ENCODE measurements around the gene CEMIP.

DNA sequence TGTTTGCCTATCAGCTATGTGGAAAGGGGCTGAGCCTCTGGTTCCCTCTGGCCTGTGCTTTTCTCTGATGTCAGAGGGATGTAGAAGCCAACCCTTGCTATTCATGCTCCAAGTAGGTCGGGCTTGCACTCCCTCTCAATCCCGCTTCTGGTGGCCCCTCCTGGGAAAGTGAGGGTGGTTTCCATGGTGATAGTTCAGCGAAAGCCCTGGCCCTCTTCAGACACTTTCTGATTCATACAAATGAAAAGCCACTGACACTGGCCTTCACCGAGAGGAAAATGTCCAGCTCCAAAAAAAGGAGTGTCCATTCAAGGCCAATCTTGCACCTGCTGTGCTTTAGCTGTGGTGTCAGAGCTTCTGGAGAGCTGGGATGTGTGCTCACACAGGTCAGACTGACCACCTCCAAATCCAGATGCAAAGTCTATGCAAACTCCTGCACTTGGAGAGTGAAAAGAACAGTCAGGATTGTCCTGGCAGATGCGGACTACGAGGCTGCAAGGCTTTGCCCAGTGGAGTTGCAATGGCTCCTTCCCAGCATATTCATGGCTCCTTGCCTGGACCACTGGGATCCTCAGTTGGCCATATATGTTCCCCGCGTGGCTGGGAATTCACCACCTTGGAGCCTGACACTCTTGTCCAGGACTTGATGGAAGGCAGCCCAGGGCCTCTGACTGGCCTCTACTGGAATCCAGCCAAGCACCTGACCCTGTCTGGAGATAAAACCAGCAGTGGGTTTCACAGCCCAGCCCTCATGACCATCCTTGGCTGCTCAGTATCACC lies 96.6 kb downstream of the CEMIP start:
- TF ChIP-seq, protein P1, sequence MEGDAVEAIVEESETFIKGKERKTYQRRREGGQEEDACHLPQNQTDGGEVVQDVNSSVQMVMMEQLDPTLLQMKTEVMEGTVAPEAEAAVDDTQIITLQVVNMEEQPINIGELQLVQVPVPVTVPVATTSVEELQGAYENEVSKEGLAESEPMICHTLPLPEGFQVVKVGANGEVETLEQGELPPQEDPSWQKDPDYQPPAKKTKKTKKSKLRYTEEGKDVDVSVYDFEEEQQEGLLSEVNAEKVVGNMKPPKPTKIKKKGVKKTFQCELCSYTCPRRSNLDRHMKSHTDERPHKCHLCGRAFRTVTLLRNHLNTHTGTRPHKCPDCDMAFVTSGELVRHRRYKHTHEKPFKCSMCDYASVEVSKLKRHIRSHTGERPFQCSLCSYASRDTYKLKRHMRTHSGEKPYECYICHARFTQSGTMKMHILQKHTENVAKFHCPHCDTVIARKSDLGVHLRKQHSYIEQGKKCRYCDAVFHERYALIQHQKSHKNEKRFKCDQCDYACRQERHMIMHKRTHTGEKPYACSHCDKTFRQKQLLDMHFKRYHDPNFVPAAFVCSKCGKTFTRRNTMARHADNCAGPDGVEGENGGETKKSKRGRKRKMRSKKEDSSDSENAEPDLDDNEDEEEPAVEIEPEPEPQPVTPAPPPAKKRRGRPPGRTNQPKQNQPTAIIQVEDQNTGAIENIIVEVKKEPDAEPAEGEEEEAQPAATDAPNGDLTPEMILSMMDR (IDR thresholded peaks at IDR 0.05), result no peak
- no peak for TF ChIP-seq POLR2A (IDR thresholded peaks at IDR 0.05)
